CD4-positive, CD25-positive, alpha-beta regulatory T cell (primary cell): ENCODE data around the gene LRRC8E. TPM values are rescaled to one million over a fixed set of nuclear protein-coding genes. Genes with fewer than 3 reads are reported as not detected.
"Not testable (repeated sequence)": the region's sequence is repeated elsewhere in the genome, so short reads cannot be mapped to it uniquely, and the experiment has no call there.

Source experiments
- ATAC-seq, 2 donors: fragments of 150-1000 bp; cut with Tn5 transposase; one replicate each; pipeline ENCODE4 v1.10.0; 2021; ENCODE audit warnings: low read depth in 2 of 2, moderate number of reproducible peaks in 2 of 2, moderate library complexity in 1 of 2
- DNase-seq, 3 donors: peaks; one replicate each; pipeline versions ENCODE4 v3.0.0 to v3.0.0-alpha.2; 2012 to 2022; ENCODE audit warnings: mixed read lengths in 1 of 3
- H3K27ac ChIP-seq: one replicate; pipeline ENCODE4 v1.7.0; 2013; ENCODE audit warnings: mild to moderate bottlenecking, low read length; ENCODE audit not compliant: insufficient read depth, poor library complexity, severe bottlenecking
- H3K27me3 ChIP-seq: one replicate; pipeline ENCODE4 v1.7.0; 2013; ENCODE audit warnings: low read length; ENCODE audit not compliant: control insufficient read depth, insufficient read depth
- H3K36me3 ChIP-seq: one replicate; pipeline ENCODE4 v1.7.0; 2013; ENCODE audit warnings: mild to moderate bottlenecking, low read length, moderate library complexity; ENCODE audit not compliant: control insufficient read depth, insufficient read depth
- H3K4me1 ChIP-seq: 2 replicates; pipeline ENCODE4 v1.7.0; 2013; ENCODE audit warnings: mild to moderate bottlenecking, low read length; ENCODE audit not compliant: insufficient read depth, control insufficient read depth, poor library complexity, severe bottlenecking
- H3K4me3 ChIP-seq: one replicate; pipeline ENCODE4 v1.7.0; 2013; ENCODE audit warnings: low read depth, mild to moderate bottlenecking, low read length, moderate library complexity
- H3K9me3 ChIP-seq, 2 experiments: 1 replicate in 1 of 2; 2 replicates in 1 of 2; pipeline ENCODE4 v1.7.0; 2013; ENCODE audit warnings: low read length in 2 of 2, mild to moderate bottlenecking in 1 of 2, moderate library complexity in 1 of 2; ENCODE audit not compliant: control insufficient read depth in 2 of 2
- H3K27ac Mint-ChIP-seq, 3 donors: one replicate each; pipeline ENCODE4 v1.8.0; 2020 to 2022; ENCODE audit warnings: mild to moderate bottlenecking in 3 of 3, mixed read lengths in 3 of 3, moderate library complexity in 2 of 3
- H3K27me3 Mint-ChIP-seq: one replicate; pipeline ENCODE4 v1.8.0; 2022; ENCODE audit warnings: mild to moderate bottlenecking, mixed read lengths
- H3K36me3 Mint-ChIP-seq: one replicate; pipeline ENCODE4 v1.8.0; 2020; ENCODE audit warnings: mixed read lengths
- H3K4me1 Mint-ChIP-seq, 4 donors: one replicate each; pipeline ENCODE4 v1.8.0; 2020 to 2022; ENCODE audit warnings: mixed read lengths in 4 of 4, mild to moderate bottlenecking in 1 of 4
- H3K4me3 Mint-ChIP-seq, 4 donors: one replicate each; pipeline ENCODE4 v1.8.0; 2020 to 2022; ENCODE audit warnings: mild to moderate bottlenecking in 4 of 4, mixed read lengths in 4 of 4, moderate library complexity in 3 of 4
- H3K9me3 Mint-ChIP-seq, 7 donors: one replicate each; pipeline ENCODE4 v1.8.0; 2020 to 2022; ENCODE audit warnings: mixed read lengths in 7 of 7, mild to moderate bottlenecking in 3 of 7, moderate library complexity in 2 of 7
- polyA plus RNA-seq, 4 donors: library from polyadenylated mRNA; unstranded; fragments of 300-500 nt; fragmentation: Illumina TruSeq; gene quantifications; one replicate each; pipeline ENCODE4 v1.2.3, GENCODE V29; 2021
- total RNA-seq: library from RNA; stranded (reverse); gene quantifications from one replicate; pipeline ENCODE4 v1.2.3, GENCODE V29; 2022

The LRRC8E gene
- total and polyA plus RNA-seq, 5 donors from 2014 or later = not detected

- H3K9me3 ChIP-seq = no peaks in the 10 kb centered on the region
- peaks cover 13% of the 10 kb centered on the region for H3K36me3 ChIP-seq
- ATAC-seq (no peak), DNase-seq (no peak)
- Mint-ChIP-seq H3K27me3 (no peaks in the 10 kb centered on the region), H3K36me3 (no peaks in the 10 kb centered on the region), H3K4me3 (peak overlapping the region in 3 of 4 donors; percentile 3 to 82 (median 80)), H3K27ac (no peak overlapping the region), H3K9me3 (no peaks in the 10 kb centered on the region), H3K4me1 (peaks cover 0 to 26% (median 4%) of the 10 kb centered on the region in 4 donors)
- no peaks in the 10 kb centered on the region for H3K27me3 ChIP-seq
- H3K4me3 ChIP-seq = no peak overlapping the region
- no peak overlapping the region for H3K27ac ChIP-seq
- H3K4me1 ChIP-seq = peaks cover 14% of the 10 kb centered on the region
These were observed 39.5 kb downstream of the LRRC8E start for GRCh38 chr19:7927605-7928333.

GRCh38 chr19:7928334-7928706 lies 40.0 kb downstream of the LRRC8E start:
- no peak for ATAC-seq
- no peaks in the 10 kb centered on the region for H3K9me3 Mint-ChIP-seq
- no peaks in the 10 kb centered on the region for H3K36me3 Mint-ChIP-seq
- Histone ChIP-seq H3K4me1 (peaks cover 14% of the 10 kb centered on the region), H3K4me3 (no peak overlapping the region), H3K36me3 (peaks cover 19% of the 10 kb centered on the region), H3K27me3 (no peaks in the 10 kb centered on the region), H3K27ac (no peak overlapping the region), H3K9me3 (no peaks in the 10 kb centered on the region)
- H3K4me3 Mint-ChIP-seq = peak overlapping the region in 3 of 4 donors; percentile 3 to 82 (median 71)
- H3K27ac Mint-ChIP-seq = no peak overlapping the region
- H3K27me3 Mint-ChIP-seq = no peaks in the 10 kb centered on the region
- H3K4me1 Mint-ChIP-seq = peaks cover 0 to 21% (median 2%) of the 10 kb centered on the region in 4 donors
- no peak for DNase-seq

- H3K4me1 ChIP-seq = peaks cover 14% of the 10 kb centered on the region
- H3K9me3 ChIP-seq = no peaks in the 10 kb centered on the region
- Mint-ChIP-seq H3K4me3 (peak overlapping the region in 2 of 4 donors; percentile 51 to 82), H3K4me1 (peaks cover 0 to 18% (median 2%) of the 10 kb centered on the region in 4 donors), H3K36me3 (no peaks in the 10 kb centered on the region), H3K27ac (peak overlapping the region in 1 of 3 donors; percentile 80), H3K27me3 (no peaks in the 10 kb centered on the region), H3K9me3 (no peaks in the 10 kb centered on the region)
- no peak overlapping the region for H3K4me3 ChIP-seq
- peaks cover 26% of the 10 kb centered on the region for H3K36me3 ChIP-seq
- no peaks in the 10 kb centered on the region for H3K27me3 ChIP-seq
- ATAC-seq (peak; percentile 35 to 40), DNase-seq (peak; percentile 42 to 66 (median 62))
- no peak overlapping the region for H3K27ac ChIP-seq
These were observed 40.7 kb downstream of the LRRC8E start for GRCh38 chr19:7928741-7929701.

- DNase-seq, H3K27me3 Mint-ChIP-seq, H3K9me3 Mint-ChIP-seq, H3K4me3 Mint-ChIP-seq, H3K36me3 Mint-ChIP-seq, H3K27ac Mint-ChIP-seq, H3K27me3 ChIP-seq, H3K4me3 ChIP-seq, H3K27ac ChIP-seq, ATAC-seq, H3K9me3 ChIP-seq: not testable (repeated sequence)
- Histone ChIP-seq H3K36me3 (peaks cover 34% of the 10 kb centered on the region), H3K4me1 (peaks cover 10% of the 10 kb centered on the region)
- H3K4me1 Mint-ChIP-seq = peaks cover 0 to 15% (median 2%) of the 10 kb centered on the region in 4 donors
These were observed 41.7 kb downstream of the LRRC8E start for GRCh38 chr19:7930030-7930429.

- Histone ChIP-seq H3K4me1 (peaks cover 4% of the 10 kb centered on the region), H3K27me3 (no peaks in the 10 kb centered on the region), H3K9me3 (no peaks in the 10 kb centered on the region), H3K4me3 (no peak overlapping the region), H3K36me3 (peaks cover 39% of the 10 kb centered on the region), H3K27ac (no peak overlapping the region)
- no peak for DNase-seq
- no peak for ATAC-seq
- H3K27ac Mint-ChIP-seq = no peak overlapping the region
- H3K4me3 Mint-ChIP-seq = no peak overlapping the region
- H3K4me1 Mint-ChIP-seq = peaks cover 0 to 13% (median 2%) of the 10 kb centered on the region in 4 donors
- H3K9me3 Mint-ChIP-seq = no peaks in the 10 kb centered on the region
- no peaks in the 10 kb centered on the region for H3K27me3 Mint-ChIP-seq
- peaks cover 2% of the 10 kb centered on the region for H3K36me3 Mint-ChIP-seq
These were observed 42.5 kb downstream of the LRRC8E start for GRCh38 chr19:7930765-7931164.

GRCh38 chr19:7931221-7932061 lies 43.1 kb downstream of the LRRC8E start:
- no peak overlapping the region for H3K27ac Mint-ChIP-seq
- no peak overlapping the region for H3K4me3 Mint-ChIP-seq
- H3K36me3 ChIP-seq = peaks cover 41% of the 10 kb centered on the region

GRCh38 chr19:7932276-7932929 lies 44.1 kb downstream of the LRRC8E start:
- H3K27ac ChIP-seq = no peak overlapping the region
- no peaks in the 10 kb centered on the region for H3K9me3 Mint-ChIP-seq
- no peak overlapping the region for H3K4me3 ChIP-seq
- no peaks in the 10 kb centered on the region for H3K27me3 ChIP-seq
- ATAC-seq (no peak), DNase-seq (no peak)
- H3K4me1 Mint-ChIP-seq = peaks cover 0 to 8% (median 2%) of the 10 kb centered on the region in 4 donors
- peaks cover 44% of the 10 kb centered on the region for H3K36me3 ChIP-seq
- H3K27me3 Mint-ChIP-seq = no peaks in the 10 kb centered on the region
- H3K27ac Mint-ChIP-seq = no peak overlapping the region
- no peaks in the 10 kb centered on the region for H3K4me1 ChIP-seq
- H3K36me3 Mint-ChIP-seq = peaks cover 3% of the 10 kb centered on the region
- no peak overlapping the region for H3K4me3 Mint-ChIP-seq
- no peaks in the 10 kb centered on the region for H3K9me3 ChIP-seq

More at GRCh38 chr19:7931221-7932061, 43.1 kb downstream of the LRRC8E start:
- no peaks in the 10 kb centered on the region for H3K27me3 Mint-ChIP-seq
- Histone ChIP-seq H3K4me1 (peaks cover under 1% of the 10 kb centered on the region), H3K27me3 (no peaks in the 10 kb centered on the region), H3K9me3 (no peaks in the 10 kb centered on the region), H3K27ac (no peak overlapping the region), H3K4me3 (no peak overlapping the region)
- DNase-seq (no peak), ATAC-seq (no peak)
- H3K9me3 Mint-ChIP-seq = no peaks in the 10 kb centered on the region
- H3K4me1 Mint-ChIP-seq = peaks cover 0 to 10% (median 2%) of the 10 kb centered on the region in 4 donors
- peaks cover 3% of the 10 kb centered on the region for H3K36me3 Mint-ChIP-seq
